Measurements from ENCODE around the gene FHL5.
"Not testable (repeated sequence)": the region's sequence is repeated elsewhere in the genome, so short reads cannot be mapped to it uniquely, and the experiment has no call there.

FHL5 gene
- total RNA-seq = 0 reads per million in 3 experiments

- DNase-seq = no peak
These were observed at the start of gene FHL5 for GRCh38 chr6:96562886-96563285. Gene FHL5, plus strand, starts transcription at chr6:96563128. Its CDS starts 40,486 bp downstream, at chr6:96603614.

GRCh38 chr6:96520171-96521115 lies 42.5 kb upstream of the FHL5 start:
- no peak for DNase-seq

- DNase-seq = no peak
These were observed 41.7 kb upstream of the FHL5 start for GRCh38 chr6:96521306-96521643.

GRCh38 chr6:96521644-96522464 lies 41.1 kb upstream of the FHL5 start, which contains the start of gene UFL1:
Gene UFL1, plus strand, starts transcription at chr6:96521806. Its CDS starts 68 bp downstream, at chr6:96521874.
- peak; percentile 94 for DNase-seq

- DNase-seq = no peak
These were observed 40.4 kb upstream of the FHL5 start for GRCh38 chr6:96522465-96523009.

GRCh38 chr6:96528193-96528592 lies 34.7 kb upstream of the FHL5 start:
- no peak for DNase-seq

- DNase-seq = no peak
These were observed 30.5 kb upstream of the FHL5 start for GRCh38 chr6:96532399-96532798.

- DNase-seq = no peak
These were observed 25.2 kb upstream of the FHL5 start for GRCh38 chr6:96537726-96538125.

GRCh38 chr6:96542702-96543101 lies 20.2 kb upstream of the FHL5 start:
- no peak for DNase-seq

GRCh38 chr6:96545882-96546281 lies 17.0 kb upstream of the FHL5 start:
- DNase-seq = no peak

- no peak for DNase-seq
These were observed 15.3 kb upstream of the FHL5 start for GRCh38 chr6:96547654-96548053.

GRCh38 chr6:96554558-96554957 lies 8.4 kb upstream of the FHL5 start:
- no peak for DNase-seq

- not testable (repeated sequence) for DNase-seq
These were observed 3.2 kb upstream of the FHL5 start for GRCh38 chr6:96559740-96560139.

GRCh38 chr6:96563853-96564252 lies 925 bp downstream of the FHL5 start:
- DNase-seq = no peak

GRCh38 chr6:96570053-96570452 lies 7.1 kb downstream of the FHL5 start:
- no peak for DNase-seq

GRCh38 chr6:96571551-96571950 lies 8.6 kb downstream of the FHL5 start:
- DNase-seq = no peak

GRCh38 chr6:96575359-96575758 lies 12.4 kb downstream of the FHL5 start:
- no peak for DNase-seq

- no peak for DNase-seq
These were observed 13.3 kb downstream of the FHL5 start for GRCh38 chr6:96576221-96576620.

GRCh38 chr6:96582021-96582420 lies 19.1 kb downstream of the FHL5 start:
- DNase-seq = no peak

- no peak for DNase-seq
These were observed 19.5 kb downstream of the FHL5 start for GRCh38 chr6:96582436-96582835.

- no peak for DNase-seq
These were observed 41.5 kb downstream of the FHL5 start for GRCh38 chr6:96604420-96604819.

- no peak for DNase-seq
These were observed 45.1 kb downstream of the FHL5 start for GRCh38 chr6:96608074-96608473.

GRCh38 chr6:96610019-96610418 lies 47.1 kb downstream of the FHL5 start:
- DNase-seq = no peak

Data from central memory CD4-positive, alpha-beta T cell (primary cell).